GM12878 (cell line): ENCODE data around the gene ROCK2.
"Not testable (repeated sequence)": the region's sequence is repeated elsewhere in the genome, so short reads cannot be mapped to it uniquely, and the experiment has no call there.

ENCODE experiments used
- CEBPB ChIP-seq, 2 experiments: fragments of 150-350 bp in 1 of 2; IDR thresholded peaks; 2 replicates each; pipeline ENCODE4 v1.6.1; 2012 to 2014; ENCODE audit warnings: low read depth in 2 of 2, low read length in 2 of 2, borderline replicate concordance in 1 of 2, inconsistent platforms in 1 of 2
- EZH2 ChIP-seq: IDR thresholded peaks from 2 replicates; pipeline ENCODE4 v1.6.1; 2012; ENCODE audit warnings: low read depth, mild to moderate bottlenecking, control low read depth, inconsistent platforms, low read length, borderline replicate concordance; ENCODE audit not compliant: control insufficient read depth
- IKZF1 ChIP-seq: fragments of 450-650 bp; conservative IDR thresholded peaks from 2 replicates; pipeline ENCODE4 v1.6.1; 2017; ENCODE audit warnings: antibody characterized with exemption, mild to moderate bottlenecking
- JUND ChIP-seq: IDR thresholded peaks from 2 replicates; pipeline ENCODE4 v1.6.1; 2012; ENCODE audit warnings: low read depth, mild to moderate bottlenecking, low read length, improper control_type of control experiment, moderate library complexity
- SREBF2 ChIP-seq: IDR thresholded peaks from 2 replicates; pipeline ENCODE4 v1.6.1; 2012; ENCODE audit warnings: mild to moderate bottlenecking, low read length
- TAF1 ChIP-seq: IDR thresholded peaks from 2 replicates; pipeline ENCODE4 v1.6.1; 2011; ENCODE audit warnings: mild to moderate bottlenecking, low read depth, low read length, borderline replicate concordance
- TF ChIP-seq, protein P1 (sequence below), 3 experiments: IDR thresholded peaks in 2 of 3; conservative IDR thresholded peaks in 1 of 3; 2 replicates each; pipeline ENCODE4 v1.5.1; 2011; ENCODE audit warnings: low read depth in 3 of 3, low read length in 3 of 3, mild to moderate bottlenecking in 3 of 3, control low read depth in 2 of 3, moderate library complexity in 2 of 3, inconsistent platforms in 1 of 3, mixed read lengths in 1 of 3; ENCODE audit not compliant: control insufficient read depth in 2 of 3, insufficient read depth in 1 of 3; ENCODE audit errors: extremely low read depth in 1 of 3
- TF ChIP-seq, protein P2 (sequence below): fragments of 450-650 bp; formaldehyde crosslinking; IDR thresholded peaks from 2 replicates; pipeline ENCODE4 v1.4.0; 2020; ENCODE audit warnings: mild to moderate bottlenecking, moderate library complexity
- TF ChIP-seq, protein P3 (sequence below): fragments of 450-650 bp; conservative IDR thresholded peaks from 2 replicates; pipeline ENCODE4 v1.6.1; 2017; ENCODE audit warnings: mild to moderate bottlenecking, moderate library complexity
- TF ChIP-seq, protein P4 (sequence below): IDR thresholded peaks from 2 replicates; pipeline ENCODE4 v1.6.1; 2011; ENCODE audit warnings: low read depth, low read length, improper control_type of control experiment, borderline replicate concordance

DNA sequence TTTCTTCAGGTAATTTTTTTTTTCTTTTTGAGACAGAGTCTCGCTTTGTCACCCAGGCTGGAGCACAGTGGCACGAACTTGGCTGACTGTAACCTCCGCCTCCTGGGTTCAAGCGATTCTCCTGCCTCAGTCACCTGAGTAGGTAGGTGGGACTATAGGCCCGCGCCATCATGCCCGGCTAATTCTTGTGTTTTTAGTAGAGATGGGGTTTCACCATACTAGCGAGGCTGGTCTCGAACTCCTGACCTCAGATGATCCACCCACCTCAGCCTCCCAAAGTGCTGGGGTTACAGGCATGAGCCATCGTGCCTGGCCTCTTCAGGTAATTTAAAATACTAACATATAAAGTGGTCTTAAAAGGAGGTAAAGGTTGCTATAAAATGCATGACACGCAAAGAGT lies 113.2 kb downstream of the ROCK2 start:
- TF ChIP-seq, protein P1, sequence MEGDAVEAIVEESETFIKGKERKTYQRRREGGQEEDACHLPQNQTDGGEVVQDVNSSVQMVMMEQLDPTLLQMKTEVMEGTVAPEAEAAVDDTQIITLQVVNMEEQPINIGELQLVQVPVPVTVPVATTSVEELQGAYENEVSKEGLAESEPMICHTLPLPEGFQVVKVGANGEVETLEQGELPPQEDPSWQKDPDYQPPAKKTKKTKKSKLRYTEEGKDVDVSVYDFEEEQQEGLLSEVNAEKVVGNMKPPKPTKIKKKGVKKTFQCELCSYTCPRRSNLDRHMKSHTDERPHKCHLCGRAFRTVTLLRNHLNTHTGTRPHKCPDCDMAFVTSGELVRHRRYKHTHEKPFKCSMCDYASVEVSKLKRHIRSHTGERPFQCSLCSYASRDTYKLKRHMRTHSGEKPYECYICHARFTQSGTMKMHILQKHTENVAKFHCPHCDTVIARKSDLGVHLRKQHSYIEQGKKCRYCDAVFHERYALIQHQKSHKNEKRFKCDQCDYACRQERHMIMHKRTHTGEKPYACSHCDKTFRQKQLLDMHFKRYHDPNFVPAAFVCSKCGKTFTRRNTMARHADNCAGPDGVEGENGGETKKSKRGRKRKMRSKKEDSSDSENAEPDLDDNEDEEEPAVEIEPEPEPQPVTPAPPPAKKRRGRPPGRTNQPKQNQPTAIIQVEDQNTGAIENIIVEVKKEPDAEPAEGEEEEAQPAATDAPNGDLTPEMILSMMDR (IDR thresholded peaks at IDR 0.05 in 2 of 3, conservative IDR thresholded peaks at IDR 0.05 in 1 of 3; ENCODE audit: control insufficient read depth in 2 of 3, extremely low read depth in 1 of 3, insufficient read depth in 1 of 3, low read depth in 3 of 3, low read length in 3 of 3) = not testable (repeated sequence)
- TF ChIP-seq, protein P2, sequence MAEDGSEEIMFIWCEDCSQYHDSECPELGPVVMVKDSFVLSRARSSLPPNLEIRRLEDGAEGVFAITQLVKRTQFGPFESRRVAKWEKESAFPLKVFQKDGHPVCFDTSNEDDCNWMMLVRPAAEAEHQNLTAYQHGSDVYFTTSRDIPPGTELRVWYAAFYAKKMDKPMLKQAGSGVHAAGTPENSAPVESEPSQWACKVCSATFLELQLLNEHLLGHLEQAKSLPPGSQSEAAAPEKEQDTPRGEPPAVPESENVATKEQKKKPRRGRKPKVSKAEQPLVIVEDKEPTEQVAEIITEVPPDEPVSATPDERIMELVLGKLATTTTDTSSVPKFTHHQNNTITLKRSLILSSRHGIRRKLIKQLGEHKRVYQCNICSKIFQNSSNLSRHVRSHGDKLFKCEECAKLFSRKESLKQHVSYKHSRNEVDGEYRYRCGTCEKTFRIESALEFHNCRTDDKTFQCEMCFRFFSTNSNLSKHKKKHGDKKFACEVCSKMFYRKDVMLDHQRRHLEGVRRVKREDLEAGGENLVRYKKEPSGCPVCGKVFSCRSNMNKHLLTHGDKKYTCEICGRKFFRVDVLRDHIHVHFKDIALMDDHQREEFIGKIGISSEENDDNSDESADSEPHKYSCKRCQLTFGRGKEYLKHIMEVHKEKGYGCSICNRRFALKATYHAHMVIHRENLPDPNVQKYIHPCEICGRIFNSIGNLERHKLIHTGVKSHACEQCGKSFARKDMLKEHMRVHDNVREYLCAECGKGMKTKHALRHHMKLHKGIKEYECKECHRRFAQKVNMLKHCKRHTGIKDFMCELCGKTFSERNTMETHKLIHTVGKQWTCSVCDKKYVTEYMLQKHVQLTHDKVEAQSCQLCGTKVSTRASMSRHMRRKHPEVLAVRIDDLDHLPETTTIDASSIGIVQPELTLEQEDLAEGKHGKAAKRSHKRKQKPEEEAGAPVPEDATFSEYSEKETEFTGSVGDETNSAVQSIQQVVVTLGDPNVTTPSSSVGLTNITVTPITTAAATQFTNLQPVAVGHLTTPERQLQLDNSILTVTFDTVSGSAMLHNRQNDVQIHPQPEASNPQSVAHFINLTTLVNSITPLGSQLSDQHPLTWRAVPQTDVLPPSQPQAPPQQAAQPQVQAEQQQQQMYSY (CRISPR knock-in tag) = not testable (repeated sequence)
- TF ChIP-seq, protein P3, sequence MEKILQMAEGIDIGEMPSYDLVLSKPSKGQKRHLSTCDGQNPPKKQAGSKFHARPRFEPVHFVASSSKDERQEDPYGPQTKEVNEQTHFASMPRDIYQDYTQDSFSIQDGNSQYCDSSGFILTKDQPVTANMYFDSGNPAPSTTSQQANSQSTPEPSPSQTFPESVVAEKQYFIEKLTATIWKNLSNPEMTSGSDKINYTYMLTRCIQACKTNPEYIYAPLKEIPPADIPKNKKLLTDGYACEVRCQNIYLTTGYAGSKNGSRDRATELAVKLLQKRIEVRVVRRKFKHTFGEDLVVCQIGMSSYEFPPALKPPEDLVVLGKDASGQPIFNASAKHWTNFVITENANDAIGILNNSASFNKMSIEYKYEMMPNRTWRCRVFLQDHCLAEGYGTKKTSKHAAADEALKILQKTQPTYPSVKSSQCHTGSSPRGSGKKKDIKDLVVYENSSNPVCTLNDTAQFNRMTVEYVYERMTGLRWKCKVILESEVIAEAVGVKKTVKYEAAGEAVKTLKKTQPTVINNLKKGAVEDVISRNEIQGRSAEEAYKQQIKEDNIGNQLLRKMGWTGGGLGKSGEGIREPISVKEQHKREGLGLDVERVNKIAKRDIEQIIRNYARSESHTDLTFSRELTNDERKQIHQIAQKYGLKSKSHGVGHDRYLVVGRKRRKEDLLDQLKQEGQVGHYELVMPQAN = not testable (repeated sequence)
- TF ChIP-seq IKZF1; TAF1; JUND; SREBF2; EZH2; CEBPB (IDR thresholded peaks at IDR 0.05; ENCODE audit: borderline replicate concordance in 1 of 2, low read depth in 2 of 2, low read length in 2 of 2): not testable (repeated sequence)
- TF ChIP-seq, protein P4, sequence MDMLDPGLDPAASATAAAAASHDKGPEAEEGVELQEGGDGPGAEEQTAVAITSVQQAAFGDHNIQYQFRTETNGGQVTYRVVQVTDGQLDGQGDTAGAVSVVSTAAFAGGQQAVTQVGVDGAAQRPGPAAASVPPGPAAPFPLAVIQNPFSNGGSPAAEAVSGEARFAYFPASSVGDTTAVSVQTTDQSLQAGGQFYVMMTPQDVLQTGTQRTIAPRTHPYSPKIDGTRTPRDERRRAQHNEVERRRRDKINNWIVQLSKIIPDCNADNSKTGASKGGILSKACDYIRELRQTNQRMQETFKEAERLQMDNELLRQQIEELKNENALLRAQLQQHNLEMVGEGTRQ = not testable (repeated sequence)
